Measurements from ENCODE around the gene NUAK2.

The NUAK2 gene

DNA sequence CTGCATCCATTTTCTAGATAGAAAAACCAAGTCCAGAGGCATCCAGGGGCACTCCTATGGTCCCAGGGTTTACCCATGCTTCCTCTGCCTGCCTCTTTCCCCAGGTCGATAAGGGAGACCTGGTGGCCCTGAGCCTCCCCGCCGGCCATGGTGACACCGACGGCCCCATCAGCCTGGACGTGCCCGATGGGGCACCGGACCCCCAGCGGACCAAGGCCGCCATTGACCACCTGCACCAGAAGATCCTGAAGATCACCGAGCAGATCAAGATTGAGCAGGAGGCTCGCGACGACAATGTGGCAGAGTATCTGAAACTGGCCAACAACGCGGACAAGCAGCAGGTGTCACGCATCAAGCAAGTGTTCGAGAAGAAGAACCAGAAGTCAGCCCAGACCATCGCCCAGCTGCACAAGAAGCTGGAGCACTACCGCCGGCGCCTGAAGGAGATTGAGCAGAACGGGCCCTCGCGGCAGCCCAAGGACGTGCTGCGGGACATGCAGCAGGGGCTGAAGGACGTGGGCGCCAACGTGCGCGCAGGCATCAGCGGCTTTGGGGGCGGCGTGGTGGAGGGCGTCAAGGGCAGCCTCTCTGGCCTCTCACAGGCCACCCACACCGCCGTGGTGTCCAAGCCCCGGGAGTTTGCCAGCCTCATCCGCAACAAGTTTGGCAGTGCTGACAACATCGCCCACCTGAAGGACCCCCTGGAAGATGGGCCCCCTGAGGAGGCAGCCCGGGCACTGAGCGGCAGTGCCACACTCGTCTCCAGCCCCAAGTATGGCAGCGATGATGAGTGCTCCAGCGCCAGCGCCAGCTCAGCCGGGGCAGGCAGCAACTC, 52.5 kb downstream of the NUAK2 start:
- H2AFZ ChIP-seq (ENCODE audit: low read length), result no peak overlapping the region
- H3K9ac ChIP-seq (ENCODE audit: low read length), result no peak overlapping the region
- no peak overlapping the region for H3K4me3 ChIP-seq (ENCODE audit: low read depth, low read length, poor library complexity, severe bottlenecking)
- no peaks in the 10 kb centered on the region for H4K20me1 ChIP-seq (ENCODE audit: insufficient read depth, low read length)
- no peaks in the 10 kb centered on the region for H3K9me3 ChIP-seq (ENCODE audit: low read length)
- no peaks in the 10 kb centered on the region for H3K79me2 ChIP-seq (ENCODE audit: insufficient read depth, low read length)
- no peak overlapping the region for H3K27ac ChIP-seq (ENCODE audit: low read depth, low read length, poor library complexity, severe bottlenecking)
- no peaks in the 10 kb centered on the region for H3K9me2 ChIP-seq (ENCODE audit: low read depth, low read length)
- TF ChIP-seq EZH2 (IDR thresholded peaks at IDR 0.05; ENCODE audit: borderline replicate concordance, low read length), result no peak
- TF ChIP-seq, protein P1, sequence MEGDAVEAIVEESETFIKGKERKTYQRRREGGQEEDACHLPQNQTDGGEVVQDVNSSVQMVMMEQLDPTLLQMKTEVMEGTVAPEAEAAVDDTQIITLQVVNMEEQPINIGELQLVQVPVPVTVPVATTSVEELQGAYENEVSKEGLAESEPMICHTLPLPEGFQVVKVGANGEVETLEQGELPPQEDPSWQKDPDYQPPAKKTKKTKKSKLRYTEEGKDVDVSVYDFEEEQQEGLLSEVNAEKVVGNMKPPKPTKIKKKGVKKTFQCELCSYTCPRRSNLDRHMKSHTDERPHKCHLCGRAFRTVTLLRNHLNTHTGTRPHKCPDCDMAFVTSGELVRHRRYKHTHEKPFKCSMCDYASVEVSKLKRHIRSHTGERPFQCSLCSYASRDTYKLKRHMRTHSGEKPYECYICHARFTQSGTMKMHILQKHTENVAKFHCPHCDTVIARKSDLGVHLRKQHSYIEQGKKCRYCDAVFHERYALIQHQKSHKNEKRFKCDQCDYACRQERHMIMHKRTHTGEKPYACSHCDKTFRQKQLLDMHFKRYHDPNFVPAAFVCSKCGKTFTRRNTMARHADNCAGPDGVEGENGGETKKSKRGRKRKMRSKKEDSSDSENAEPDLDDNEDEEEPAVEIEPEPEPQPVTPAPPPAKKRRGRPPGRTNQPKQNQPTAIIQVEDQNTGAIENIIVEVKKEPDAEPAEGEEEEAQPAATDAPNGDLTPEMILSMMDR (IDR thresholded peaks at IDR 0.05; ENCODE audit: low read length), result no peak
- H3K4me1 ChIP-seq (ENCODE audit: insufficient read depth, low read length, severe bottlenecking), result peaks cover 6% of the 10 kb centered on the region
- H3K27me3 ChIP-seq (ENCODE audit: insufficient read depth, low read length), result no peaks in the 10 kb centered on the region; the same call in 1 of the 2 replicates
- no peaks in the 10 kb centered on the region; the same call in 1 of the 2 replicates for H3K36me3 ChIP-seq (ENCODE audit: insufficient read depth, low read length)
- H3K4me2 ChIP-seq (ENCODE audit: low read length), result no peak overlapping the region
- H3F3A ChIP-seq (ENCODE audit: insufficient read depth, low read length), result no peaks in the 10 kb centered on the region

DNA sequence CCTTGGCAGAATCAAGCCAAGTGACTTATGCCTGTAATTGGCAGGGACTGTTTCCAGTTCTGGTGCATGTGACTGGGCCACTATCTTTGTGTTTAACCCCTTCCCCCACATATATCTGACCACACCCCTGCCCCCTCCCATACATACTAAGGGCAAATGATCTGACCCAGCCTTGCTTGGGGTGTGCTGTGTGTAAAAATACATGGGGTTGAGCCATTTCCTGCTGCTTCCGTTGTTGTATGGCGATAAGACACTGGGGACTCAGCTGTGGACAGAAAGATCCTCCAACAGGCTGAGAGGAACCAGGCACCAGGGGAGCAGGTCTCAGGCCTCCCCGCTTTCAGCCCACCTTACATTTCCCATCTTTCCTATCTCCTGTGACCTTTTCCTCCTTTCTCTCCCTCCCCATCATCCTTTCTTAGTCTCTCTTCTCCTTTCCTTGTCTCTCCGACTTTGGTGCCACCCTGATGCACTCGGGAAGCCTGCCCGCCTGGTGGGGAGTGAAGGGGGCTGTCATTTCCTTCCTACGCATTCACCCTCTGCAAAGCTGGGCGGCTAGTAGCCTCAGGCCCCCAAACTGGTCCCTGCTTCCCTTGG, 54.1 kb downstream of the NUAK2 start:
- no peak for TF ChIP-seq EZH2 (IDR thresholded peaks at IDR 0.05; ENCODE audit: borderline replicate concordance, low read length)
- TF ChIP-seq, protein P1 (IDR thresholded peaks at IDR 0.05; ENCODE audit: low read length), result no peak
- no peak overlapping the region for H3K9ac ChIP-seq (ENCODE audit: low read length)

DNA sequence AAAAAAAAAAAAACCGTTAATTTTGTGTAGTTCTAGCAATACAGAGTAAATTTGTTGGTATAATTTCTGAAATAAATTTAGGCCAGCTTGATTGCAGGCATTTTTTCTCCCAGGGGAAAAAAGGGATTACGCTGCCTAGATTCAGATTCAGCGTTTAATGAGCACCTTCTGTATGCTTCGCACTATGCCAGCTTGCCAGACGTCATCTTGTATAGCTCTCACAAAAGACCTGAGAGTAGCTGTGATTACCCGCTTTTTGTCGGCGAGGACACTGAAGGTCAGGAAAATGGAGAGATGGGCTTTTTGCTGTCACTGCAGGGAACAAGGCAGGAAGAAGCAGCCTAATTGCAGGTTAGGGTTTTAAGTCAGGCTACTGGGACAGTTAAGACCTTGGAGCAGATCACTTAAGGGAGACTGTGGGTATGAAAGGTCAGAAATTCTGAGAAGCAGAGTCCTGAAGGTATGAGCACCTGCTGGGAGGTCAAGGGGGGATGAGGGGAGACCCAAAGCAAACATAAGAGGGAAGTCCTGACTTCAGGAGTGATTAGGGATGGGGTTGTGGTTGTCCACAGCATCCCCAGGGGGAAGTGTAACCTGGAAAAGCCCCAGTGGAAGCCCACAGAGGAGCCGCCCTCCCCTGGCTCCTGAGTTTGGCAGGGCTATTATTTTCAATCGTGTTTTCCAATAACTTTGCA, 54.8 kb downstream of the NUAK2 start:
- no peak overlapping the region for H2AFZ ChIP-seq (ENCODE audit: low read length)

More for the DNA sequence above, 54.1 kb downstream of the NUAK2 start:
- Histone ChIP-seq H4K20me1 (ENCODE audit: insufficient read depth, low read length) (no peaks in the 10 kb centered on the region), H3K36me3 (ENCODE audit: insufficient read depth, low read length) (no peaks in the 10 kb centered on the region; the same call in 1 of the 2 replicates), H3K27ac (ENCODE audit: low read depth, low read length, poor library complexity, severe bottlenecking) (no peak overlapping the region), H3K9me2 (ENCODE audit: low read depth, low read length) (no peaks in the 10 kb centered on the region), H3K4me1 (ENCODE audit: insufficient read depth, low read length, severe bottlenecking) (no peaks in the 10 kb centered on the region), H3K9me3 (ENCODE audit: low read length) (no peaks in the 10 kb centered on the region), H3K4me2 (ENCODE audit: low read length) (no peak overlapping the region), H3K79me2 (ENCODE audit: insufficient read depth, low read length) (no peaks in the 10 kb centered on the region), H3K27me3 (ENCODE audit: insufficient read depth, low read length) (no peaks in the 10 kb centered on the region; the same call in 1 of the 2 replicates), H3K4me3 (ENCODE audit: low read depth, low read length, poor library complexity, severe bottlenecking) (no peak overlapping the region), H3F3A (ENCODE audit: insufficient read depth, low read length) (no peaks in the 10 kb centered on the region), H2AFZ (ENCODE audit: low read length) (no peak overlapping the region)

More for the DNA sequence above, 54.8 kb downstream of the NUAK2 start:
- TF ChIP-seq, protein P1 (IDR thresholded peaks at IDR 0.05; ENCODE audit: low read length), result no peak
- no peak for TF ChIP-seq EZH2 (IDR thresholded peaks at IDR 0.05; ENCODE audit: borderline replicate concordance, low read length)
- H3K79me2 ChIP-seq (ENCODE audit: insufficient read depth, low read length), result no peaks in the 10 kb centered on the region
- H3K27me3 ChIP-seq (ENCODE audit: insufficient read depth, low read length), result peaks cover 3% of the 10 kb centered on the region; the same call in 1 of the 2 replicates
- H3K9me3 ChIP-seq (ENCODE audit: low read length), result no peaks in the 10 kb centered on the region
- H3K4me2 ChIP-seq (ENCODE audit: low read length), result no peak overlapping the region
- no peaks in the 10 kb centered on the region for H3K9me2 ChIP-seq (ENCODE audit: low read depth, low read length)
- H3K9ac ChIP-seq (ENCODE audit: low read length), result no peak overlapping the region
- no peak overlapping the region for H3K27ac ChIP-seq (ENCODE audit: low read depth, low read length, poor library complexity, severe bottlenecking)
- H3F3A ChIP-seq (ENCODE audit: insufficient read depth, low read length), result no peaks in the 10 kb centered on the region
- no peak overlapping the region for H3K4me3 ChIP-seq (ENCODE audit: low read depth, low read length, poor library complexity, severe bottlenecking)
- H4K20me1 ChIP-seq (ENCODE audit: insufficient read depth, low read length), result no peaks in the 10 kb centered on the region
- H3K4me1 ChIP-seq (ENCODE audit: insufficient read depth, low read length, severe bottlenecking), result no peaks in the 10 kb centered on the region
- no peaks in the 10 kb centered on the region; the same call in 1 of the 2 replicates for H3K36me3 ChIP-seq (ENCODE audit: insufficient read depth, low read length)

All from OCI-LY1 (cell line).